ENCODE results near the gene GSTP1.

GRCh38 chr11:67558084-67558772 is 25.4 kb upstream of the GSTP1 start:
- TF ChIP-seq YY1 (IDR thresholded peaks at IDR 0.05; ENCODE audit: insufficient read depth, insufficient read length) (no peak), SUZ12 (IDR thresholded peaks at IDR 0.05; ENCODE audit: extremely low read depth, insufficient read depth, insufficient read length) (no peak)
